Hepatocyte (in vitro differentiated cells): ENCODE measurements around the gene CORO2B.

Source experiments
- CTCF ChIP-seq: fragments of 200-600 bp; sonication (generic); IDR thresholded peaks from 2 replicates; pipeline ENCODE4 v1.5.1; 2016; ENCODE audit warnings: antibody characterized with exemption, mild to moderate bottlenecking; ENCODE audit not compliant: poor library complexity
- EZH2 ChIP-seq: fragments of 200-600 bp; sonication (generic); IDR thresholded peaks from 2 replicates; pipeline ENCODE4 v1.6.1; 2016; ENCODE audit warnings: antibody characterized with exemption, mild to moderate bottlenecking, borderline replicate concordance
- EZH2phosphoT487 ChIP-seq: fragments of 200-600 bp; sonication (generic); IDR thresholded peaks from one replicate; pipeline ENCODE4 v1.6.1; 2018; ENCODE audit warnings: antibody characterized with exemption, mild to moderate bottlenecking, low read depth, moderate library complexity; ENCODE audit not compliant: unreplicated experiment, severe bottlenecking

GRCh38 chr15:68655686-68656437 is 77.1 kb downstream of the CORO2B start:
- TF ChIP-seq CTCF (no peak), EZH2 (no peak), EZH2phosphoT487 (no peak)
